ENCODE results near the gene PLCB4. TPM values are rescaled to one million over a fixed set of nuclear protein-coding genes. Genes with fewer than 3 reads are reported as not detected.

The PLCB4 gene
- total and polyA plus RNA-seq, 12 donors = 0.26 to 8.5 (median 2.8) TPM

DNA sequence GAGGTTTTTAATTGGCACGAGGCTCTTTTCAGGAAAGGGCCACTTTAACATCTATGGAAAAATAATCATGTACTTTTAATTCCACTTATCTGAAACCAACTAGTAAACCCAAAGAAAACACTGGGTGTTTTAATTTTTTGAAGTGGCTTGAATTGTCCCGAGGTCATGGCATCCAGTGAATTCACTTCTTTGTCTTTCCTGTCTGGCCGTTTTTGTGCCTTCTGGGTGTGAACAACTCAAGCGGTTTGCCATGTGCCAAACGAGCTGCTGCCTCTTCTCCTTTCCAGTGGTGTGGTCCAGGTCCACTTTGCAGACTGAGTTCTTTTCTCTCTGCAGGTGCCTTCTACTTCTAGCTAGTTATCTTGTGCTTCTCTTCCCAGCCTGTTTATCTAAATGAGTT, 117.5 kb downstream of the PLCB4 start:
- Histone ChIP-seq H3K27ac (no peak overlapping the region), H3K4me3 (no peak overlapping the region), H3K27me3 (no peaks in the 10 kb centered on the region), H3K9me3 (replicated peaks in 1 of 3) (no peaks in the 10 kb centered on the region), H3K4me1 (replicated peaks in 1 of 2) (no peaks in the 10 kb centered on the region), H3K36me3 (replicated peaks in 1 of 2) (no peaks in the 10 kb centered on the region)
- intact Hi-C loops (cut with DNase I) = no loop called here
- DNase-seq = no peak
- WGBS, 4 donors = 55 to 64% (median 60%) methylated on average over 5 of the region's 5 CpGs
- no peak for TF ChIP-seq POLR2A (IDR thresholded peaks at IDR 0.05)

DNA sequence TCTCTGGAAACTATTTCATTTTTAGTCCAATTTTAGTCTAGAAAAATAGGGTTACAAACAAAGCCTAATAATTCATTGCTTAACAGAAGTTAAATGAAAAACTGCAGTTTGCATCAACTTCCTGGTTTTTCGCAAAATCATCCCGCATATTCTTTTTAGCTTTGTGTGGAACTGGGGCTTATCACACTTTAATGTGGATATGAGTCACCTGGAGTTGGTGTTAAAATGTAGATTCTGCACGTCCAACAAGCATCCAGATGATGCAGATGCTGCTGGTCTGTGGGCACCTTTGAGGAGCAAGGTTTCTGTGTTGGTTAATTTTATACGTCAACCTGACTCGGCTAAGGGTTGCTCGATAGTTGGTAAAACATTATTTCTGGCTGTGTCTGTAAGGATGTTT, 126.1 kb downstream of the PLCB4 start:
- WGBS, 4 donors = 76 to 83% (median 82%) methylated on average over 6 of the region's 6 CpGs
- Histone ChIP-seq H3K4me1 (replicated peaks in 1 of 2) (no peaks in the 10 kb centered on the region), H3K27ac (no peak overlapping the region), H3K4me3 (no peak overlapping the region), H3K36me3 (replicated peaks in 1 of 2) (no peaks in the 10 kb centered on the region), H3K9me3 (replicated peaks in 1 of 3) (no peaks in the 10 kb centered on the region), H3K27me3 (no peaks in the 10 kb centered on the region)
- intact Hi-C loops (cut with DNase I) = no loop called here
- no peak for TF ChIP-seq POLR2A (IDR thresholded peaks at IDR 0.05)
- TF ChIP-seq, protein P1, sequence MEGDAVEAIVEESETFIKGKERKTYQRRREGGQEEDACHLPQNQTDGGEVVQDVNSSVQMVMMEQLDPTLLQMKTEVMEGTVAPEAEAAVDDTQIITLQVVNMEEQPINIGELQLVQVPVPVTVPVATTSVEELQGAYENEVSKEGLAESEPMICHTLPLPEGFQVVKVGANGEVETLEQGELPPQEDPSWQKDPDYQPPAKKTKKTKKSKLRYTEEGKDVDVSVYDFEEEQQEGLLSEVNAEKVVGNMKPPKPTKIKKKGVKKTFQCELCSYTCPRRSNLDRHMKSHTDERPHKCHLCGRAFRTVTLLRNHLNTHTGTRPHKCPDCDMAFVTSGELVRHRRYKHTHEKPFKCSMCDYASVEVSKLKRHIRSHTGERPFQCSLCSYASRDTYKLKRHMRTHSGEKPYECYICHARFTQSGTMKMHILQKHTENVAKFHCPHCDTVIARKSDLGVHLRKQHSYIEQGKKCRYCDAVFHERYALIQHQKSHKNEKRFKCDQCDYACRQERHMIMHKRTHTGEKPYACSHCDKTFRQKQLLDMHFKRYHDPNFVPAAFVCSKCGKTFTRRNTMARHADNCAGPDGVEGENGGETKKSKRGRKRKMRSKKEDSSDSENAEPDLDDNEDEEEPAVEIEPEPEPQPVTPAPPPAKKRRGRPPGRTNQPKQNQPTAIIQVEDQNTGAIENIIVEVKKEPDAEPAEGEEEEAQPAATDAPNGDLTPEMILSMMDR (IDR thresholded peaks at IDR 0.05) = no peak
- DNase-seq = no peak

DNA sequence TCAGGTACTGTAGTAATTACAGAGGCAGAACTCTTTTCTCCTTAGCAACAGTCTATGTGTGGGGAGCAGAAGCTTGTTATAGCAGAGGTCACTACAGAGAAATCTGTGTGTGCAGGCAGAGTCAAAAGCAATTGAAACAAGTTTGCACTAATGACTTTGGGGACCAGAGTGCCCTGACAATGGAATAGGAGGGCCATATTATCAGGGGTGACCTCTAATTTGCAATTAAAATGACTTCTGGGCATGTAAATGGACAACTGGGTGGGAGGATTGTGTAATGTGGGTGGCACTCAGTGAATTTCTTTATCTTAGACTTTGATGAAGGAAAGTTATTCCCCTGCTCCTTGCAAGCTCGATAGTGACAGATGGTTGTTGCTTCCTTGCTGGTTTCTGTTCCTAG, 127.2 kb downstream of the PLCB4 start:
- Histone ChIP-seq H3K36me3 (replicated peaks in 1 of 2) (no peaks in the 10 kb centered on the region), H3K27me3 (no peaks in the 10 kb centered on the region), H3K27ac (no peak overlapping the region), H3K4me3 (no peak overlapping the region), H3K4me1 (replicated peaks in 1 of 2) (no peaks in the 10 kb centered on the region), H3K9me3 (replicated peaks in 1 of 3) (no peaks in the 10 kb centered on the region)
- TF ChIP-seq, protein P1 (IDR thresholded peaks at IDR 0.05) = no peak
- TF ChIP-seq POLR2A (IDR thresholded peaks at IDR 0.05) = no peak
- intact Hi-C loops (cut with DNase I) = no loop called here
- no peak for DNase-seq
- 43 to 62% (median 55%) methylated on average over 1 of the region's 1 CpG for WGBS, 4 donors

DNA sequence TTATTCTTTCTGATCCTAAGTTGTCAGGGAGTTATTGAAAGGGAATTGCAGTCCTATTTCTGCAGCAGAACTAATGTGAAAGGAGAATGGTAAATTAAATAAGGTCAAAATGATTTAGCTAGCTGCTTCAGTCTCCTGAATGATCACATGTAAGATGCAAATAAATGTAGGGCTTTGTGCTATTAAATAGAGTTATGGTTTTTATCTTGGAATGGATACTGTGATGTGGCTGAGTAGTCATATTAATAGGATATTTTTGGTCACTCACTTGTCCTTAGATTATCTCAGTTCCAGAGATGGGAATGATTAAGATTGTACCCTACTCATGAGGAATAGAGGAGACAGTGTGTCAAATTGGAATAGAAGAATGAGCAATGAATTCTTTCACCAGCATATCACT, 129.6 kb downstream of the PLCB4 start:
- TF ChIP-seq POLR2A (IDR thresholded peaks at IDR 0.05) = no peak
- TF ChIP-seq, protein P1 (IDR thresholded peaks at IDR 0.05) = no peak
- intact Hi-C loops (cut with DNase I) = no loop called here
- Histone ChIP-seq H3K4me1 (replicated peaks in 1 of 2) (no peaks in the 10 kb centered on the region), H3K27me3 (no peaks in the 10 kb centered on the region), H3K4me3 (no peak overlapping the region), H3K9me3 (replicated peaks in 1 of 3) (no peaks in the 10 kb centered on the region), H3K27ac (no peak overlapping the region), H3K36me3 (replicated peaks in 1 of 2) (no peaks in the 10 kb centered on the region)
- no peak for DNase-seq

DNA sequence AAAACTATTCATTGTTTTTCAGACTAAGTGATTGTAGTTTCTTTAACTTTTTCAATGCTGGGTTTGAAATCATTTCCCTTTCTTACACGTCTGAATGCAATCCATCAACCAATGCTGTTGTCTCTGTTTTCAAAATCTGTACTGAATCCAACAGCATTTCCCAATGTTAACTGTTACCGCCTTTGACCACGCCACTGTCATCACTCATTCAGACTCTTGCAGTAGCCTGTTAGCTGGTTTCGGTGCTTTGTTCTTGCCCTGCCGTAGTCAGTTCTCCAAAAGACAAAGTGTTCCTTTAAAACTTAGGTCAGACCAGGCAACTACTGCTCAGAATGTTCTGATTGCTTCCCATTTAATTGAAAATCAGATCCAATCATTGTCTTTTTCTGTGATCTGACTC, 131.3 kb downstream of the PLCB4 start:
- no peaks in the 10 kb centered on the region for H3K9me3 ChIP-seq (replicated peaks in 1 of 3)
- no peaks in the 10 kb centered on the region for H3K4me1 ChIP-seq (replicated peaks in 1 of 2)
- no peaks in the 10 kb centered on the region for H3K36me3 ChIP-seq (replicated peaks in 1 of 2)
- WGBS, 4 donors = 73 to 80% (median 77%) methylated on average over 5 of the region's 5 CpGs
- intact Hi-C loops (cut with DNase I) = no loop called here
- H3K27ac ChIP-seq = no peak overlapping the region
- no peak for TF ChIP-seq POLR2A (IDR thresholded peaks at IDR 0.05)
- TF ChIP-seq, protein P1 (IDR thresholded peaks at IDR 0.05) = no peak
- no peak for DNase-seq
- no peaks in the 10 kb centered on the region for H3K27me3 ChIP-seq
- no peak overlapping the region for H3K4me3 ChIP-seq

All from adrenal gland (tissue), 12 donors.